Stimulated activated CD8-positive, alpha-beta memory T cell treated with anti-CD3 and anti-CD28 coated beads, Interleukin-12 subunit alpha, Interleukin-12 subunit beta, amount 100 ng/mL, for 24 hours (primary cell): ENCODE data around the gene KCNN1.
"Not testable (repeated sequence)": the region's sequence is repeated elsewhere in the genome, so short reads cannot be mapped to it uniquely, and the experiment has no call there.

Experiments
- DNase-seq: peaks from one replicate; pipeline ENCODE4 v3.0.0-alpha.2; 2020; ENCODE audit errors: extremely low read depth

Gene KCNN1

GRCh38 chr19:17966550-17967256 is at the start of gene KCNN1:
TSS of gene KCNN1 (plus strand) at chr19:17967107. CDS start at chr19:17973889, 6,782 bp downstream.
- no peak for DNase-seq

DNA sequence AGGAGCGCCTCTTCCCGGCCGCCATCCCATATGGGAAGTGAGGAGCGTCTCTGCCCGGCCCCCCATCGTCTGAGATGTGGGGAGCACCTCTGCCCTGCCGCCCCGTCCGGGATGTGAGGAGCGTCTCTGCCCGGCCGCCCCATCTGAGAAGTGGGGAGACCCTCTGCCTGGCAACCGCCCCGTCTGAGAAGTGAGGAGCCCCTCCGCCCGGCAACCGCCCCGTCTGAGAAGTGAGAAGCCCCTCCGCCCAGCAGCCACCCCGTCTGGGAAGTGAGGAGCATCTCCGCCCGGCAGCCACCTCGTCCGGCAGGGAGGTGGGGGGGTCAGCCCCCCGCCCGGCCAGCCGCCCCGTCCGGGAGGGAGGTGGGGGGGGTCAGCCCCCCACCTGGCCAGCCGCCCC is 48.8 kb upstream of the KCNN1 start:
- not testable (repeated sequence) for DNase-seq

DNA sequence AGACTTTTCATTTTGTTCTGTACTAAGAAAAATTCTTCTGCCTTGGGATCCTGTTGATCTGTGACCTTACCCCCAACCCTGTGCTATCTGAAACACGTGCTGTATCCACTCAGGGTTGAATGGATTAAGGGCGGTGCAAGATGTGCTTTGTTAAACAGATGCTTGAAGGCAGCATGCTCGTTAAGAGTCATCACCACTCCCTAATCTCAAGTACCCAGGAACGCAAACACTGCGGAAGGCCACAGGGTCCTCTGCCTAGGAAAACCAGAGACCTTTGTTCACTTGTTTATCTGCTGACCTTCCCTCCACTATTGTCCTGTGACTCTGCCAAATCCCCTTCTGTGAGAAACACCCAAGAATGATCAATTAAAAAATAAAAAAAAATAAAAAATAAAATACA is 47.8 kb upstream of the KCNN1 start:
- not testable (repeated sequence) for DNase-seq

GRCh38 chr19:17920527-17920926 is 46.4 kb upstream of the KCNN1 start:
- no peak for DNase-seq

- DNase-seq = no peak
Observed at GRCh38 chr19:17922138-17922537, 44.8 kb upstream of the KCNN1 start.

- no peak for DNase-seq
Observed at GRCh38 chr19:17926044-17926443, 40.9 kb upstream of the KCNN1 start.

- no peak for DNase-seq
Observed at GRCh38 chr19:17929056-17929455, 37.9 kb upstream of the KCNN1 start.

DNA sequence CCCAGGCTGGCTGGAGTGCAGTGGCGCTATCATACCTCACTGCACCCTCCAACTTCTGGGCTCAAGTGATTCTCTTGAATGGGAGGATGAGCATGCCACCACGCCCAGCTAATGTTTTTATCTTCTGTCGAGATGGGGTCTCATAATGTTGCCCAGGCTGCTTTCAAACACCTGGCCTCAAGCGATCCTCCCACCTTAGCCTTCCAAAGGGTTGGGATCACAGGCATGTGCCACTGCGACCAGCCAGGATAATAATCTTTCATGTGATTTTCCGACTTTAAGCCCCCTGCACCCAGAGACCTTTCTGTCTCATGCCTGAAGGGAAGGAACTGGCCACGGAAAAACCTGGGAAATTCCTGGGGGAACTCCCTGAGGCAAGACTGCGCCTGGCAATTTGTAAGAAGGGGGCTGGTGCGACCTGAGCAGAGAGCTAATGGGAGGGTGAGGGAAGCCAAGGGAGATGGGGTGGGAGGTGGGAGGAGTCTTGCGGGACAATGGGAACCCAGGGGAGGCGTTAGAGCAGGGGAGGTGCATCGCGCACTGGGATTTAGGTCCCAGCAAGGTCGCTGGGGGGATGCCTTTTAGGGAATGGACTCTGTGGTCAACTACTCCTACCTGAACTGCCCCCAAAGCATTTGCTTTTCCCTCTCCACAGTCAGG is 35.2 kb upstream of the KCNN1 start:
- no peak for DNase-seq

GRCh38 chr19:17932485-17933338 is 34.2 kb upstream of the KCNN1 start, which contains the start of gene CCDC124:
TSS of gene CCDC124 (plus strand) at chr19:17933015. CDS start at chr19:17936421, 3,406 bp downstream.
- peak; percentile 79 for DNase-seq

- no peak for DNase-seq
Observed at GRCh38 chr19:17933414-17934129, 33.3 kb upstream of the KCNN1 start.

DNA sequence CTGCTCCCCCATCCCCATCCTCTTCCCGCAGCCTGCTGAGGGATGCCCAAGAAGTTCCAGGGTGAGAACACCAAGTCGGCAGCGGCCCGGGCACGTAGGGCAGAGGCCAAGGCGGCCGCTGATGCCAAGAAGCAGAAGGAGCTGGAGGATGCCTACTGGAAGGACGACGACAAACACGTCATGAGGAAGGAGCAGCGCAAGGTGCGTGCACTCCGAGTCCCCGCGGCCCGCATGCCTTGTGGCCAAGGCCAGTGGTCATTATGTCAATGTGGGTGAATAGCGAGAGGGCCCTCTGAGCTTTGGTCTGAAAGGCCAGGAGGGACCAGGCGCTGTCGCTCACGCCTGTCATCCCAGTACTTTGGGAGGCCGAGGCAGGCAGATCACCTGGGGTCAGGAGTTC is 30.5 kb upstream of the KCNN1 start:
- DNase-seq = no peak

- DNase-seq = no peak
Observed at GRCh38 chr19:17937371-17937900, 29.5 kb upstream of the KCNN1 start.

- peak; percentile 50 for DNase-seq
Observed at GRCh38 chr19:17938092-17938845, 28.6 kb upstream of the KCNN1 start.

DNA sequence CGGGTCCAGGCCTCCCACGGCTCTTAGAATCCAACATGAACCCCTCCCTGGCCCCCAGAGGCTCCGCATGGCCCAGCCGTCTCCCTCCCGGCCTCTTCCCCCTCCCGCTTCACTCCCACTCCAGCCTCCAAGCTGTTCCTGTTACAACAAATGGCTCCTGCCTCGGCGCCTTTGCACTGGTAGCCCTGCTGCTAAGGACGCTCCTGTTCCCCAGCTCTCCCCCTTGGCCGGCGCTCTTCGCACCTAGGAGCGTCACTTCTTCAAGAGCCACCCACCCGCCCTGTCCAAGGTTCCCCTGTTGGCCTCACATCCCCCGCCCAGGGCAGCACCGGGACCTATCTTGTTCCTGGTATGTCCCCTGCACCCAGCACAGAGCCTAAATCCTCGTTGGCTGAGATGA is 24.7 kb upstream of the KCNN1 start:
- no peak for DNase-seq

DNA sequence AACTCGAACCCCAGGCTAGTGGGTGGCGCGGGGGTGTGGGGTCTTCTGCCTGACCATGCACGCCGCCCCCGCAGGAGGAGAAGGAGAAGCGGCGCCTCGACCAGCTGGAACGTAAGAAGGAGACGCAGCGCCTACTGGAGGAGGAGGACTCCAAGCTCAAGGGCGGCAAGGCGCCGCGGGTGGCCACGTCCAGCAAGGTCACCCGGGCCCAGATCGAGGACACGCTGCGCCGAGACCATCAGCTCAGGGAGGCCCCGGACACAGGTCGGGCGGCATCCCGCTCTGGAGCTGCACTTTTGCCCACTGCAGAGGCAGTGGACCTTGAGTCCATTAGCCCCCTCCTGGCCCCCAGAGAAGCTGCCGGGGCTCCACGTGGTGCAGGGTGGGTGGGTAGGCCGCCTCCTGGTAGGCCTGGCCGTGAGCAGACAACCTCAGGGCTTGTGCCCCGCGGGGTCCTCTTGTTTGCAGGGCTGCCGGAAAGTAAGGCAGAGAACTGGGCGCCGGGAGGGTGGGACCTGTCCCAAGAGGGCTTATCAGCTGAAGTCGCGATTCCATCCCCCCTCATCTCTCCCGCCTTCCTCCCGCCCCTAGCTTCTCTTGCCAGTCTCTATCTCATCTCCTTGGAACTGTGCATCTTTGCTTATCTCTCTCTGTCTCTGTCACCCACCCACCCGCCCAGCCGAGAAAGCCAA is 24.2 kb upstream of the KCNN1 start:
- DNase-seq = no peak

DNA sequence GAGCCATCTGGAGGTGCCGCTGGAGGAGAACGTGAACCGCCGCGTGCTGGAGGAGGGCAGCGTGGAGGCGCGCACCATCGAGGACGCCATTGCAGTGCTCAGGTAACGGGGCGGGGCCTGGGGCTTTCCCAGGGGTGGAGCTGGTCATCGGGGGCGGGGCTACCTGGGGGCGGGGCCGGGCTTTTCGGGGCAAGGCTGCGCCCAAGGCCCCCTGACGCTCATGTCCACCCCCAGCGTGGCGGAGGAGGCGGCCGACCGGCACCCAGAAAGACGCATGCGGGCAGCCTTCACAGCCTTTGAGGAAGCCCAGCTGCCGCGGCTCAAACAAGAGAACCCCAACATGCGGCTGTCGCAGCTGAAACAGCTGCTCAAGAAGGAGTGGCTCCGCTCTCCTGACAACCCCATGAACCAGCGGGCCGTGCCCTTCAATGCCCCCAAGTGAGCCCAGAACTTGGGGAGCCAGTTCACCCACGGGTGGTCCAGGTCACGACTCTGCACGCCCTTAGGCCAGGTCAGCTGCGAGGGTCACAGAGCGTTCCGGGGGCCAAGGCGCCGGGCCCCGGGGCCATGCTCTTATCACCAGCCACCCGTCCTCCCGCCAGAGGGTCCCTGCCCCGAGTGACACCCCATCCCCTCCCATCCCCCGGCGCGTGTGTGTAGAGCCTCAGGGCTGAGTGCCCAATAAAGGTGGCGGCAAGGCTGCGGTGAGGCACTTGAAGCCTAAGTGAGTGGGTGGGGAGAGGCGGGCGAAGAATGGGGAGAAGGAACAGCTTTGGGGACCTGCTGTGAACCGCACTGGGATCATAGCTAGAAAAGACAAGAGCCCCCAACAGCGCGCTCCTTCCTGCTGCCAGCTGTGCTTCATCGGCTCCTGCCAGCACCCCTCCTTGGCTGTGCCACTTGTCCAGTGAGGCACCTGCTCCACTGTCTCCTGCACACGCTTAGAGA is 23.4 kb upstream of the KCNN1 start:
- DNase-seq = no peak

- no peak for DNase-seq
Observed at GRCh38 chr19:17944301-17944700, 22.6 kb upstream of the KCNN1 start.

GRCh38 chr19:17946965-17947784 is 19.7 kb upstream of the KCNN1 start:
- DNase-seq = no peak
